WERI-Rb-1 (cell line): Measurements from ENCODE around the gene WWP2.
"Not testable (repeated sequence)": the region's sequence is repeated elsewhere in the genome, so short reads cannot be mapped to it uniquely, and the experiment has no call there.

Source experiments
- DNase-seq: peaks from one replicate; pipeline ENCODE4 v3.0.0-alpha.2; 2020
- H3K27ac ChIP-seq: fragments of 250-450 bp; sonication (Bioruptor Pico); 2 replicates; pipeline ENCODE4 v1.5.1; 2020; ENCODE audit warnings: mild to moderate bottlenecking, moderate library complexity
- H3K27me3 ChIP-seq: fragments of 250-450 bp; sonication (Bioruptor Pico); 2 replicates; pipeline ENCODE4 v1.5.1; 2021; ENCODE audit warnings: mild to moderate bottlenecking, low read depth, moderate library complexity; ENCODE audit not compliant: insufficient read depth, severe bottlenecking
- H3K36me3 ChIP-seq: fragments of 250-450 bp; sonication (Bioruptor Pico); 2 replicates; pipeline ENCODE4 v1.5.1; 2020; ENCODE audit warnings: mild to moderate bottlenecking, moderate library complexity
- H3K4me3 ChIP-seq: 2 replicates; pipeline ENCODE4 v1.5.1; 2011; ENCODE audit warnings: low read depth, mild to moderate bottlenecking, control low read depth, low read length
- H3K9me3 ChIP-seq: fragments of 250-450 bp; sonication (Bioruptor Pico); 2 replicates; pipeline ENCODE4 v1.5.1; 2021; ENCODE audit warnings: mild to moderate bottlenecking, moderate library complexity; ENCODE audit not compliant: severe bottlenecking
- TF ChIP-seq, protein P1 (sequence below): IDR thresholded peaks from 2 replicates; pipeline ENCODE4 v1.5.1; 2011; ENCODE audit warnings: low read depth, mild to moderate bottlenecking, control low read depth, inconsistent platforms, low read length

The WWP2 gene

GRCh38 chr16:69941251-69942098, 179.3 kb downstream of the WWP2 start:
- no peak for DNase-seq
- Histone ChIP-seq H3K36me3 (0 out of 2 replicates have a peak, but pooled peaks cover 4% of the 10 kb centered on the region), H3K9me3 (no peaks in the 10 kb centered on the region), H3K27ac (no peak overlapping the region), H3K27me3 (no peaks in the 10 kb centered on the region), H3K4me3 (no peak overlapping the region)
- TF ChIP-seq, protein P1, sequence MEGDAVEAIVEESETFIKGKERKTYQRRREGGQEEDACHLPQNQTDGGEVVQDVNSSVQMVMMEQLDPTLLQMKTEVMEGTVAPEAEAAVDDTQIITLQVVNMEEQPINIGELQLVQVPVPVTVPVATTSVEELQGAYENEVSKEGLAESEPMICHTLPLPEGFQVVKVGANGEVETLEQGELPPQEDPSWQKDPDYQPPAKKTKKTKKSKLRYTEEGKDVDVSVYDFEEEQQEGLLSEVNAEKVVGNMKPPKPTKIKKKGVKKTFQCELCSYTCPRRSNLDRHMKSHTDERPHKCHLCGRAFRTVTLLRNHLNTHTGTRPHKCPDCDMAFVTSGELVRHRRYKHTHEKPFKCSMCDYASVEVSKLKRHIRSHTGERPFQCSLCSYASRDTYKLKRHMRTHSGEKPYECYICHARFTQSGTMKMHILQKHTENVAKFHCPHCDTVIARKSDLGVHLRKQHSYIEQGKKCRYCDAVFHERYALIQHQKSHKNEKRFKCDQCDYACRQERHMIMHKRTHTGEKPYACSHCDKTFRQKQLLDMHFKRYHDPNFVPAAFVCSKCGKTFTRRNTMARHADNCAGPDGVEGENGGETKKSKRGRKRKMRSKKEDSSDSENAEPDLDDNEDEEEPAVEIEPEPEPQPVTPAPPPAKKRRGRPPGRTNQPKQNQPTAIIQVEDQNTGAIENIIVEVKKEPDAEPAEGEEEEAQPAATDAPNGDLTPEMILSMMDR, result no peak

- no peaks in the 10 kb centered on the region for H3K27me3 ChIP-seq
- TF ChIP-seq, protein P1, result no peak
- DNase-seq, result no peak
- H3K27ac ChIP-seq, result no peak overlapping the region
- H3K9me3 ChIP-seq, result no peaks in the 10 kb centered on the region
- no peak overlapping the region for H3K4me3 ChIP-seq
- H3K36me3 ChIP-seq, result no peaks in the 10 kb centered on the region
Observed at GRCh38 chr16:69942099-69942491, 180.0 kb downstream of the WWP2 start.

DNA sequence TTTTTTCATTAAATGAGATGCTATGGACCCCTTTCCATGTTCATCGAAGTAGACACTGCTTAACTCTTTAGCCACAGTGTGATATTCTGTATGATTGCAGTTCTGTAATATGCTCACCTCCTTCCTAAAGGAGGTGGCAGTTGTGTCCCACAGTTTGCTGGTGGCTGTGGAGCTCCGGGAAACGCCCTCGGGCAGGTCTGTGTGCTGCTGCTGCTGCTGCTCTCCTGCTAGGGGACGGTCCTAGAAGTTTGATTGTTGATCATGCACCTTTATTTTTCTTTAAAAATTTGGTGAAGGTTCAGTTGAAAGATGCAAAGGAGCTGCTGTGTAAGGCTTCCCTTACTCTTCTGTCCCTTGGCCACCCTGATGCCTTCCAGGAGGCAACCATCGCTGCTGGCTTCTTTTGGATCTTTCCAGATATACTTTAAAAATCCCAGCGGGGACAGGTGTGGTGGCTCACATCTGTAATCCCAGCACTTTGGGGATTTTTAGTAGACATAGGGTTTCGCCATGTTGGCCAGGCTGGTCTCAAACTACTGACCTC, 180.6 kb downstream of the WWP2 start:
- no peak overlapping the region for H3K27ac ChIP-seq

DNA sequence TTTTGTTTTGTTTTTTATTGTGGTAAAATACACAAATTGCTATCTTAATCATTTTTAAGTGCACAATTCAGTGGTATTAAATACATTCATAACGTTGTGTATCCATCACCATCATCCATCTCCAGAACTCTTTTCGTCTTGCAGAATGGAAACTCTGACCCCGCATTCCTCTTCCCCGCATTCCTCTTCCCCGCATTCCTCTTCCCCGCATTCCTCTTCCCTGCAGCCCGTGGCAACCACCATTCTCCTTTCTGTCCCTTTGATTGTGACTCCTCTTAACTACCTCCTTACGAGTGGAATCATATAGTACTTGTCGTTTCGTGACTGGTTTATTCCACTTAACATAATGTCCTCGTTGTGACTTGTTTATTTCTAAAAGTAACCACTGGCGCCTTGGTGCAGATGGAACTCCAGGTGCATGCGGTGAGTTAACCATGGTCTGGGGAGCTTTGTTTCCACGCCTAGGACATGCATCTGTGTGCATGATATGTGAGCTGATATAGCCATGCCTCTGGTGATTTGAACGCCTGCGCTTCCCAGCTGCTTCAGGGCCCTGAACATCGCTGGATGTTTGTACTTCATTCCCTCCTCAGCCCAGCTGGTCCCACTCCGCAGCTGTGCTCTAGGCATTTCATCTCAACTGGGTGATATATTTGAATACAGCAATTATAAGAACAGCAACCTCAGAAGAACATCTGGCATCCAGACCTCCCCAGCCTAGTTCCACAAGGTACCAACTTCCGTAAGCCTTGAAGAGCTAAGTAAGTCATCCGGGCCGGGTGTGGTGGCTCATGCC, 181.3 kb downstream of the WWP2 start:
- not testable (repeated sequence) for H3K36me3 ChIP-seq, DNase-seq, H3K4me3 ChIP-seq, H3K27me3 ChIP-seq, H3K27ac ChIP-seq, H3K9me3 ChIP-seq

More for the DNA sequence above, 180.6 kb downstream of the WWP2 start:
- no peak for DNase-seq
- Histone ChIP-seq H3K36me3 (no peaks in the 10 kb centered on the region), H3K9me3 (no peaks in the 10 kb centered on the region), H3K27me3 (no peaks in the 10 kb centered on the region), H3K4me3 (no peak overlapping the region)
- TF ChIP-seq, protein P1, result no peak

DNA sequence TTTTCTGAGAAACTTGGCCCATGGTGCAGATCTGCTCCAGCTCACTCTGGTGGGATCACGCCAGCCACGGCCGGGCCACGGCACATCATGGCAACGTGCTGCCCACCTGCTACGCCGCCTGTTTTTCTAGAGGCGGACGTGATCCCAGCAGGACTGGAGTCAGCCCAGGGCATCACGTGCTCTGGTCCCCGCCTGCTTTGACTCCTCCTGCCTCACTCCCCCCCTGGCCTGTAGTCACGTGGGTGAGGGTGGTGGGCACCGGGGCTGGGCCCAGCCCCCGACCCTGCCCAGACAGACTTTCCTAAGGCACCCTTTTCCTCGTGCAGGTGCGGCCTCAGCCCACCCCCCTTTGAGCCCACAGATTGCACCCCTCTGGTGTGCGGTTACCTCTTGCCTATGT, 188.3 kb downstream of the WWP2 start:
- not testable (repeated sequence) for H3K9me3 ChIP-seq

DNA sequence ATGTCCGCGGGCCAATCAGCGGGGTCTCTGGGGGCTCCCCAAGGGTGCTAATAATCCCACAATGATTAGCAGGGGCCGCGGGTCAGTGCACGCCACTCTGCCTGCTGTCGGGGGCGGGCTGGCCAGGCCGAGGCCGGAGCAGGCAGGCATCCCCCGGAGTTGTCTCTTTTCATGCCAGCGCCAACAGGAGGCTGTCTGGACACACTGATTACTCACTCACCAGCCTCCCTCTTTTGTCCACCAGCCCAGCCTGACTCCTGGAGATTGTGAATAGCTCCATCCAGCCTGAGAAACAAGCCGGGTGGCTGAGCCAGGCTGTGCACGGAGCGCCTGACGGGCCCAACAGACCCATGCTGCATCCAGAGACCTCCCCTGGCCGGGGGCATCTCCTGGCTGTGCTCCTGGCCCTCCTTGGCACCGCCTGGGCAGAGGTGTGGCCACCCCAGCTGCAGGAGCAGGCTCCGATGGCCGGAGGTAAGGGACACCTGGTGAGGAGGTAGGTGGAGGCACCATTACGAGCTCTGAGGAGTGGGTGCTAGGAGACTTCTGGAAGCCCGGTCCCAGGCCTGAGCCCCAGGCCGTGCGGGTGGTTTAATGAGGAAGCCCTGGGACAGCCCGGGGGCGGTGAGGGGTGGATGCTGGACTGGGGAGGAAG, 189.0 kb downstream of the WWP2 start, which contains the start of gene CLEC18A:
Gene CLEC18A (plus strand): TSS at position 318 of the 655 bp plus-strand sequence. CDS start 33 bp downstream, at position 351.
- H3K27ac ChIP-seq, H3K36me3 ChIP-seq, H3K9me3 ChIP-seq, H3K4me3 ChIP-seq, H3K27me3 ChIP-seq, DNase-seq: not testable (repeated sequence)

More for the DNA sequence above, 188.3 kb downstream of the WWP2 start:
- not testable (repeated sequence) for H3K27ac ChIP-seq, H3K4me3 ChIP-seq, DNase-seq, H3K27me3 ChIP-seq, H3K36me3 ChIP-seq

DNA sequence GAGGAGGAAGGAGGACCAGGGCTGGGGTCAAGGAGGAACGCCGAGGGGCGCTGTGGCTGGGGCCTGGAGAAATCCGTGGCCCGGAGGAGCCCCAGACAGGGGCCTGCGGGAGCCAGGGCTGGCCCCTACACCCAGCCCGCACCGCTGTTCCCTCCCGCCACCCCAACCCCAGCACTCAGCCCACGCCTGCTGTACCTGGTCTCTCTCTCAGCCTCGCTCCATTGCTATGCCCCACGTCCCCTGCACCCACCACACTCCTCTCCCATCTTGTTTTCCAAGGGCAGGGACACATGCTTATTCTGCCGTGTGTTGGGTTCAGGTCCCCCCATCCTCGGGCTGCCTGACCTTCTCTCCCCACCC, 189.5 kb downstream of the WWP2 start:
- not testable (repeated sequence) for H3K4me3 ChIP-seq, H3K36me3 ChIP-seq, DNase-seq, H3K27me3 ChIP-seq, H3K27ac ChIP-seq, H3K9me3 ChIP-seq

DNA sequence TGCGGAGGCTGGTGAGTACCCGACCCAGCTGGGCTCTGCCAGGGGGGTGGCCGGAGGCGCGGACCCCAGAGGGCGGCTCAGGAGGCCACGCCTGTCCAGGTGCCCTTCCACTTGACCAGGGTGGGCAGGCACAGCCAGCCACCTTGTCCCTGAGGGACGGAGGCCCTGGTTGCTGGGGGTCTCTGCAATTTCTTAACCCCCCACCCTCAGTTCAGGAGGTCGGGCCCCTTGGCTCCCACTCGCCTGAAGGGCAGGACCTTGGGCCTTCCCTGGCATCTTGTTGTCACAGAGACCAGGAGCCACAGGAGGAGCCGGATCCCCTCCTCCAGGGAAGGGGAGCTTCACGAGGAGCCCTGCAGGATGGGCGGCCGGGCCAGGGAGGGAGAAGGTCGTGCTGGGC, 190.0 kb downstream of the WWP2 start:
- not testable (repeated sequence) for H3K27ac ChIP-seq, H3K27me3 ChIP-seq, H3K4me3 ChIP-seq, DNase-seq, H3K36me3 ChIP-seq, H3K9me3 ChIP-seq

DNA sequence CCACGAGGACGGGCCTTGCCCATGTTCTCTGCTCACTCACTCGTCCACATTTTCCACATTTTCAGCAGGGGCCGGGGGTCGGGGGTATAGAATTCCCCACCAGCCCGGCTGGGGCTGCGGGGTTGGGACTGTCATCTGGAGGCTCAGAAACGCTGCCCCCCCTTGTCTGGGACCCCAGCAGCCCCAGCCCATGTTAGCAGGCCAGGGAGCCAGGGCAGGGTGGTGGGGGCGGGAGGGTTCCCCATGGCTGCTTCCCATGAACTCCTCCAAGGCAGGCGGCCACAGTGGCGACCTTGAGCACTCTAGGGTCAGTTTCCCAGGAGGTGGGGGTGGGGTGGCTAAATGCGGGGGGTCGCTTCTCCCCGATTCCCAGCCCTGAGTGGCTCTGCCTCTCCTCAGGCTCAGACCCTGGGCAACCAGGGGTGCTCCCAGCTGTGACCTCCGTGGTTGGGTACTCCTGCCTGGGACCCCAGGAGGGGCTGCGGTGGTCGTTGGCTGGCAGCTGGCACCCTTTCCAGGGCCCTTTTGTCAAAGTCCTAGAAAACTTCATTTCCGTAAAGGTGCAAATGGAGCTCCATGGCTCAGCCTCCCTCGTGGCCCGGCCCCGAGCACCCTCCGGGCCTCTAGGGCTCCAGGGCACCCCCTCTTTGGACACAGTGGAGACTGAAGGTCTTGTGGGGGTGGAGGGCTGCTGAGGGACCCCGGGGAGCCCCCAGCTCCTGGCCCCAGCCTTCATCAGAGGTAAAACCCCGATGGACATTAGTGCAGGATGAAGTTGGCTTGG, 190.6 kb downstream of the WWP2 start:
- H3K27ac ChIP-seq, H3K4me3 ChIP-seq, H3K27me3 ChIP-seq, DNase-seq, H3K36me3 ChIP-seq, H3K9me3 ChIP-seq: not testable (repeated sequence)

DNA sequence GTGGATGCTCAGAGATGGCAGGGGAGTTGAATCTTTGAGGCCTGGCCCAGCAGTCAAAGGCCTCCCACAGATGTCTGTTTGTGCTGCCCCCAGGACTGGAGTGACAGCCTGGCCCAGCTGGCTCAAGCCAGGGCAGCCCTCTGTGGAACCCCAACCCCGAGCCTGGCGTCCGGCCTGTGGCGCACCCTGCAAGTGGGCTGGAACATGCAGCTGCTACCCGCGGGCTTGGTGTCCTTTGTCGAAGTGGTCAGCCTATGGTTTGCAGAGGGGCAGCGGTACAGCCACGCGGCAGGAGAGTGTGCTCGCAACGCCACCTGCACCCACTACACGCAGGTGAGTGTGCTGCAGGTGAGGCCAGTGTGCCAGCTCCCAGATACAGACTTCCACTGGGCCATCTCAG, 192.1 kb downstream of the WWP2 start:
- not testable (repeated sequence) for H3K27me3 ChIP-seq, DNase-seq, H3K36me3 ChIP-seq, H3K27ac ChIP-seq, H3K4me3 ChIP-seq, H3K9me3 ChIP-seq
